Endothelial cell of umbilical vein (primary cell): ENCODE data around the gene SLC37A1. TPM values are rescaled to one million over a fixed set of nuclear protein-coding genes. Genes with fewer than 3 reads are reported as not detected.

Experiments used
- BruUV-seq: library from RNA; stranded (reverse); fragments of 400-500 nt; replicated peaks from 2 replicates; lab custom pipeline; 2021; lab: Mats Ljungman, UMichigan
- CTCF ChIA-PET: fragments of 300-600, 350-600 bp; sonication (Branson Sonifier 250); formaldehyde crosslinking; loops from one replicate; lab custom pipeline; 2021; ENCODE audit warnings: antibody characterized with exemption, inconsistent platforms; lab: Charles Lee
- POLR2A ChIA-PET: fragments of 300-600, 350-600 bp; sonication (Branson Sonifier 250); formaldehyde crosslinking; loops from one replicate; lab custom pipeline; 2021; ENCODE audit warnings: antibody characterized with exemption, inconsistent platforms; lab: Charles Lee
- DNase-seq: peaks from one replicate; pipeline ENCODE4 v3.0.0-alpha.2; 2011; ENCODE audit warnings: low read depth, low spot score
- FAIRE-seq: peaks from 2 replicates; lab custom pipeline; 2011; peaks lifted over from hg19 to GRCh38; lab: Jason Lieb, UNC
- H2AFZ ChIP-seq: 2 replicates; pipeline ENCODE4 v1.6.0; 2012; ENCODE audit warnings: low read depth, low read length, control low read depth, inconsistent platforms
- H3K27ac ChIP-seq: 2 replicates; pipeline ENCODE4 v1.5.1; 2011; ENCODE audit warnings: low read depth, mild to moderate bottlenecking, control low read depth, low read length, moderate library complexity; ENCODE audit not compliant: insufficient read depth
- H3K27me3 ChIP-seq, 2 experiments: 2 replicates each; pipeline versions ENCODE4 v1.6.0 to v1.6.1; 2011; ENCODE audit warnings: low read length in 2 of 2, mixed read lengths in 1 of 2; ENCODE audit not compliant: control insufficient read depth in 2 of 2, insufficient read depth in 2 of 2
- H3K36me3 ChIP-seq, 2 experiments: 2 replicates in 1 of 2; 3 replicates in 1 of 2; pipeline ENCODE4 v1.5.1; 2011; ENCODE audit warnings: low read length in 2 of 2, mild to moderate bottlenecking in 1 of 2, moderate library complexity in 1 of 2; ENCODE audit not compliant: control insufficient read depth in 2 of 2, insufficient read depth in 2 of 2; ENCODE audit errors: extremely low read depth in 1 of 2
- H3K4me1 ChIP-seq: 3 replicates; pipeline ENCODE4 v1.5.1; 2011; ENCODE audit warnings: mild to moderate bottlenecking, low read length; ENCODE audit not compliant: control insufficient read depth, insufficient read depth; ENCODE audit errors: extremely low read depth
- H3K4me2 ChIP-seq: 2 replicates; pipeline ENCODE4 v1.6.1; 2011; ENCODE audit warnings: low read length, control low read depth, mixed read lengths; ENCODE audit not compliant: insufficient read depth
- H3K4me3 ChIP-seq, 3 experiments: fragments of 200-600 bp in 1 of 3; sonication (generic), shearing (Covaris generic) in 1 of 3; replicated peaks in 1 of 3; 2 replicates each; pipeline ENCODE4 v1.5.1; 2011 to 2016; ENCODE audit warnings: control low read depth in 3 of 3, low read length in 3 of 3, mild to moderate bottlenecking in 2 of 3, inconsistent platforms in 1 of 3, low read depth in 1 of 3, moderate library complexity in 1 of 3; ENCODE audit not compliant: insufficient read depth in 1 of 3
- H3K79me2 ChIP-seq: 2 replicates; pipeline ENCODE4 v1.6.0; 2012; ENCODE audit warnings: low read length, inconsistent platforms; ENCODE audit not compliant: control insufficient read depth, insufficient read depth
- H3K9ac ChIP-seq: replicated peaks from 2 replicates; pipeline ENCODE3; 2011; ENCODE audit warnings: low read length, control low read depth; ENCODE audit not compliant: insufficient read depth; ENCODE audit errors: extremely low read depth
- H3K9me1 ChIP-seq: replicated peaks from 3 replicates; pipeline ENCODE4 v1.6.0; 2011; ENCODE audit warnings: mild to moderate bottlenecking, low read length; ENCODE audit not compliant: control insufficient read depth, insufficient read depth; ENCODE audit errors: extremely low read depth
- H3K9me3 ChIP-seq: replicated peaks from 2 replicates; pipeline ENCODE4 v1.5.1; 2012; ENCODE audit warnings: low read length, inconsistent platforms; ENCODE audit not compliant: control insufficient read depth, insufficient read depth
- H4K20me1 ChIP-seq: replicated peaks from 2 replicates; pipeline ENCODE3; 2011; ENCODE audit warnings: mild to moderate bottlenecking, low read length; ENCODE audit not compliant: control insufficient read depth, insufficient read depth; ENCODE audit errors: extremely low read depth
- EZH2 ChIP-seq: IDR thresholded peaks from 2 replicates; pipeline ENCODE4 v1.6.1; 2012; ENCODE audit warnings: borderline replicate concordance, low read depth, mild to moderate bottlenecking, moderate library complexity, low read length, inconsistent platforms; ENCODE audit not compliant: severe bottlenecking
- FOS ChIP-seq: IDR thresholded peaks from 2 replicates; pipeline ENCODE4 v1.6.1; 2011; ENCODE audit warnings: mild to moderate bottlenecking, low read length, moderate library complexity, borderline replicate concordance; ENCODE audit not compliant: insufficient read depth
- GATA2 ChIP-seq: IDR thresholded peaks from 2 replicates; pipeline ENCODE4 v1.7.0; 2011; ENCODE audit warnings: low read depth, mild to moderate bottlenecking, moderate library complexity, mixed read lengths, low read length; ENCODE audit not compliant: insufficient read length, insufficient read depth
- JUN ChIP-seq: IDR thresholded peaks from 2 replicates; pipeline ENCODE4 v1.6.1; 2011; ENCODE audit warnings: borderline replicate concordance, low read depth; ENCODE audit not compliant: insufficient read length, insufficient read depth
- MYC ChIP-seq: IDR thresholded peaks from one replicate; pipeline ENCODE4 v1.6.1; 2011; ENCODE audit warnings: mild to moderate bottlenecking, low read depth, low read length
- POLR2A ChIP-seq: IDR thresholded peaks from 2 replicates; pipeline ENCODE4 v1.6.1; 2012; ENCODE audit warnings: low read depth, mild to moderate bottlenecking, control low read depth, low read length
- POLR2AphosphoS5 ChIP-seq: IDR thresholded peaks from 2 replicates; pipeline ENCODE4 v1.6.1; 2012; ENCODE audit warnings: low read depth, mild to moderate bottlenecking, control low read depth, low read length, moderate library complexity; ENCODE audit not compliant: insufficient read depth
- dilution Hi-C: fragments of 300-500 bp; cut with MboI; formaldehyde crosslinking; loops from one replicate; pipeline ENCODE4 v1.15.0; 2019; ENCODE audit warnings: low sequenced_read_pairs; ENCODE audit not compliant: extremely low pct_ligation_motif_present
- intact Hi-C: fragments of 100-400 bp; cut with micrococcal nuclease; formaldehyde crosslinking; loops from one replicate; pipeline ENCODE4 v1.10.0; 2022
- polyA plus RNA-seq, 4 experiments: library from polyadenylated mRNA; depleted of rRNA in 3 of 4; stranded (reverse) in 3 of 4; unstranded in 1 of 4; fragments of >200 nt; gene quantifications; 2 replicates each; pipeline versions ENCODE4 v1.2.1 to v1.2.3, GENCODE V29; 2011 to 2012; ENCODE audit warnings: missing spikeins in 1 of 4
- total RNA-seq: library from RNA; stranded (reverse); gene quantifications from 2 replicates; pipeline ENCODE4 v1.2.3, GENCODE V29; 2021
- TF ChIP-seq, protein P1 (sequence below): IDR thresholded peaks from 2 replicates; pipeline ENCODE4 v1.6.1; 2011; ENCODE audit not compliant: insufficient read depth, insufficient read length
- TF ChIP-seq, protein P2 (sequence below), 2 donors: IDR thresholded peaks; 1 replicate in 1 of 2; 2 replicates in 1 of 2; pipeline ENCODE4 v1.5.1; 2011; ENCODE audit warnings: low read length in 2 of 2, mild to moderate bottlenecking in 2 of 2, moderate library complexity in 2 of 2, control low read depth in 1 of 2, inconsistent platforms in 1 of 2, low read depth in 1 of 2; ENCODE audit not compliant: insufficient read depth in 1 of 2; ENCODE audit errors: extremely low read depth in 1 of 2

Gene SLC37A1
- total and polyA plus RNA-seq, 2 donors (not counting 3 experiments of a cell fraction or from before 2014, with no cell fraction given), result 4.7 to 7.6 TPM

DNA sequence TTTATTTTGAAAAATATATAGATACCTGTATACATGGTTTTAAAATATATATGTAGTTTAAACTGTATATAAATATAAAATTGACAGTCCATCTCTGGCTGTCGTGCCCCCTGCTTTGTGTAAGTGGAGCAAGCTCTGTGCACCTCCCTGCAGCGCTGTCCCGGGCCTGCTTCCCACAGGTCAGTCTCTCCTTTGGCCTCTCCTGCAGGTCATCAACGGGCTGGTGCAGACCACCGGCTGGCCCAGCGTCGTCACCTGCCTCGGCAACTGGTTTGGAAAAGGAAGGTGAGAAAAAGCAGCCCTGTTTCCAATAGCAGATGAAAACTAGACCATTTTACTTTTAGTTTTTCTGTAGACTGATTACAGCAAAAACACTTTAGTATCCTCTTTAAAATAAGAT lies 28.5 kb downstream of the SLC37A1 start:
- CTCF ChIA-PET, result no interaction called here
- FAIRE-seq, result no peak

More for the DNA sequence above, 28.5 kb downstream of the SLC37A1 start:
- DNase-seq, result no peak
- intact Hi-C loops (no loop called here), dilution Hi-C loops (no loop called here)
- Histone ChIP-seq H3K4me2 (no peak overlapping the region), H3K9me3 (no peaks in the 10 kb centered on the region), H3K36me3 (no peaks in the 10 kb centered on the region), H4K20me1 (no peaks in the 10 kb centered on the region), H2AFZ (no peak overlapping the region), H3K79me2 (no peaks in the 10 kb centered on the region), H3K27me3 (no peaks in the 10 kb centered on the region), H3K4me3 (no peak overlapping the region), H3K9me1 (no peaks in the 10 kb centered on the region), H3K9ac (no peak overlapping the region), H3K27ac (no peak overlapping the region), H3K4me1 (no peaks in the 10 kb centered on the region)
- TF ChIP-seq, protein P1, sequence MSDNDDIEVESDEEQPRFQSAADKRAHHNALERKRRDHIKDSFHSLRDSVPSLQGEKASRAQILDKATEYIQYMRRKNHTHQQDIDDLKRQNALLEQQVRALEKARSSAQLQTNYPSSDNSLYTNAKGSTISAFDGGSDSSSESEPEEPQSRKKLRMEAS, result no peak
- no peak for TF ChIP-seq JUN
- TF ChIP-seq GATA2, result no peak
- no peak for TF ChIP-seq EZH2
- TF ChIP-seq, protein P2, sequence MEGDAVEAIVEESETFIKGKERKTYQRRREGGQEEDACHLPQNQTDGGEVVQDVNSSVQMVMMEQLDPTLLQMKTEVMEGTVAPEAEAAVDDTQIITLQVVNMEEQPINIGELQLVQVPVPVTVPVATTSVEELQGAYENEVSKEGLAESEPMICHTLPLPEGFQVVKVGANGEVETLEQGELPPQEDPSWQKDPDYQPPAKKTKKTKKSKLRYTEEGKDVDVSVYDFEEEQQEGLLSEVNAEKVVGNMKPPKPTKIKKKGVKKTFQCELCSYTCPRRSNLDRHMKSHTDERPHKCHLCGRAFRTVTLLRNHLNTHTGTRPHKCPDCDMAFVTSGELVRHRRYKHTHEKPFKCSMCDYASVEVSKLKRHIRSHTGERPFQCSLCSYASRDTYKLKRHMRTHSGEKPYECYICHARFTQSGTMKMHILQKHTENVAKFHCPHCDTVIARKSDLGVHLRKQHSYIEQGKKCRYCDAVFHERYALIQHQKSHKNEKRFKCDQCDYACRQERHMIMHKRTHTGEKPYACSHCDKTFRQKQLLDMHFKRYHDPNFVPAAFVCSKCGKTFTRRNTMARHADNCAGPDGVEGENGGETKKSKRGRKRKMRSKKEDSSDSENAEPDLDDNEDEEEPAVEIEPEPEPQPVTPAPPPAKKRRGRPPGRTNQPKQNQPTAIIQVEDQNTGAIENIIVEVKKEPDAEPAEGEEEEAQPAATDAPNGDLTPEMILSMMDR (IDR thresholded peaks at IDR 0.05; ENCODE audit: extremely low read depth in 1 of 2, insufficient read depth in 1 of 2, low read depth in 1 of 2, low read length in 2 of 2), result no peak
- no peak for TF ChIP-seq MYC
- TF ChIP-seq FOS, result no peak
- no peak for TF ChIP-seq POLR2AphosphoS5
- TF ChIP-seq POLR2A, result no peak
- POLR2A ChIA-PET, result no interaction called here
- BruUV-seq, result no TSS peak
